WTC11 (cell line): ENCODE results near the gene CEBPE. TPM values are rescaled to one million over a fixed set of nuclear protein-coding genes. Genes with fewer than 3 reads are reported as not detected.

Experiments used
- ATAC-seq: fragments of 200-7000 bp; cut with Tn5 transposase; 2 replicates; pipeline ENCODE4 v1.10.0; 2021; ENCODE audit warnings: mild to moderate bottlenecking, moderate library complexity
- CTCF ChIA-PET: fragments of 300-600 bp; sonication (Branson Sonifier 250); formaldehyde crosslinking; loops from one replicate; lab custom pipeline; 2021; ENCODE audit warnings: antibody characterized with exemption; lab: Charles Lee
- POLR2A ChIA-PET: fragments of 350-600 bp; sonication (Branson Sonifier 250); formaldehyde crosslinking; loops from one replicate; lab custom pipeline; 2021; ENCODE audit warnings: antibody characterized with exemption; lab: Charles Lee
- DNase-seq: peaks from one replicate; pipeline ENCODE4 v3.0.0; 2021; ENCODE audit warnings: low spot score
- H3K27ac Mint-ChIP-seq: 2 replicates; pipeline ENCODE4 v1.8.0; 2021; ENCODE audit warnings: mixed read lengths
- H3K27me3 Mint-ChIP-seq: 2 replicates; pipeline ENCODE4 v1.8.0; 2021; ENCODE audit warnings: low read depth, mild to moderate bottlenecking, moderate library complexity, mixed read lengths
- H3K36me3 Mint-ChIP-seq: 2 replicates; pipeline ENCODE4 v1.8.0; 2021; ENCODE audit warnings: mixed read lengths
- H3K4me1 Mint-ChIP-seq: 2 replicates; pipeline ENCODE4 v1.8.0; 2022; ENCODE audit warnings: mixed read lengths
- H3K4me3 Mint-ChIP-seq: 2 replicates; pipeline ENCODE4 v1.8.0; 2021; ENCODE audit warnings: mild to moderate bottlenecking, moderate library complexity, mixed read lengths
- H3K9me3 Mint-ChIP-seq: 2 replicates; pipeline ENCODE4 v1.8.0; 2021; ENCODE audit warnings: mixed read lengths
- ARID4B ChIP-seq: sonication (generic); formaldehyde crosslinking; IDR thresholded peaks from 2 replicates; pipeline ENCODE4 v1.8.0; 2023; ENCODE audit warnings: missing genetic modification reagents, mild to moderate bottlenecking, borderline replicate concordance
- CTCF ChIP-seq: fragments of 200-600 bp; IDR thresholded peaks from 2 replicates; pipeline ENCODE4 v1.8.0; 2022; ENCODE audit warnings: antibody characterized with exemption
- FOXP1 ChIP-seq: sonication (generic); formaldehyde crosslinking; IDR thresholded peaks from 2 replicates; pipeline ENCODE4 v1.8.0; 2022; ENCODE audit warnings: missing genetic modification reagents, mild to moderate bottlenecking, moderate library complexity, borderline replicate concordance
- HMGXB4 ChIP-seq: sonication (generic); formaldehyde crosslinking; IDR thresholded peaks from 2 replicates; pipeline ENCODE4 v1.8.1; 2023; ENCODE audit warnings: mild to moderate bottlenecking, moderate library complexity, missing genetic modification reagents
- MLX ChIP-seq: sonication (generic); formaldehyde crosslinking; IDR thresholded peaks from 2 replicates; pipeline ENCODE4 v1.8.1; 2023; ENCODE audit warnings: mild to moderate bottlenecking, missing genetic modification reagents, moderate library complexity
- NR1H2 ChIP-seq: sonication (generic); formaldehyde crosslinking; IDR thresholded peaks from 2 replicates; pipeline ENCODE4 v1.9.0; 2021; ENCODE audit warnings: mild to moderate bottlenecking, moderate library complexity, missing genetic modification reagents
- NR2C2 ChIP-seq: sonication (generic); formaldehyde crosslinking; IDR thresholded peaks from 2 replicates; pipeline ENCODE4 v1.8.0; 2022; ENCODE audit warnings: mild to moderate bottlenecking, missing genetic modification reagents
- ZNF423 ChIP-seq: fragments of 250-450 bp; sonication (Bioruptor Pico); IDR thresholded peaks from 2 replicates; pipeline ENCODE4 v2.1.2; 2022; ENCODE audit warnings: mild to moderate bottlenecking, moderate library complexity
- total RNA-seq: library from RNA; stranded (reverse); gene quantifications from 3 replicates; pipeline ENCODE4 v1.2.3, GENCODE V29; 2021

The CEBPE gene
- total RNA-seq, 1 experiment from 2014 or later = not detected

- TF ChIP-seq CTCF (no peak), NR1H2 (CRISPR knock-in tag) (no peak)
Observed at GRCh38 chr14:23101986-23102625, 16.9 kb downstream of the CEBPE start (continued).

- ATAC-seq (no peak), DNase-seq (no peak)
- POLR2A ChIA-PET = no interaction called here
- H3K36me3 Mint-ChIP-seq = peaks cover 24% of the 10 kb centered on the region
- peaks cover 15% of the 10 kb centered on the region for H3K27me3 Mint-ChIP-seq
- peaks cover 60% of the 10 kb centered on the region for H3K4me1 Mint-ChIP-seq
- no peak overlapping the region for H3K27ac Mint-ChIP-seq
- no peak overlapping the region for H3K4me3 Mint-ChIP-seq
- no peak for TF ChIP-seq HMGXB4 (CRISPR knock-in tag)
- TF ChIP-seq FOXP1 = no peak
- TF ChIP-seq, all 79 proteins: peak for 0
- CTCF ChIA-PET = interaction anchor here (0.8 to 6.9 kb wide), 5 partner anchors 8 to 44 kb away, joined by 3 to 43 read pairs (median 3); no protein-coding TSS in a partner anchor
- H3K9me3 Mint-ChIP-seq = no peaks in the 10 kb centered on the region
Observed at GRCh38 chr14:23101213-23101970, 17.7 kb downstream of the CEBPE start.

GRCh38 chr14:23099212-23099861 lies 19.7 kb downstream of the CEBPE start:
- no peak for DNase-seq
- Mint-ChIP-seq H3K4me1 (peaks cover 46% of the 10 kb centered on the region), H3K27ac (0 out of 2 replicates have a peak overlapping the region, but pooled peaks have one; percentile 23), H3K36me3 (peaks cover 24% of the 10 kb centered on the region), H3K4me3 (no peak overlapping the region), H3K27me3 (peaks cover 11% of the 10 kb centered on the region), H3K9me3 (no peaks in the 10 kb centered on the region)
- no peak for ATAC-seq
- ChIA-PET POLR2A (no interaction called here), CTCF (interaction anchor here (0.7 to 6.9 kb wide), 7 partner anchors 13 to 280 kb away, joined by 3 to 43 read pairs (median 5); no protein-coding TSS in a partner anchor)
- TF ChIP-seq NR2C2 = no peak
- TF ChIP-seq ARID4B = no peak
- TF ChIP-seq MLX = no peak
- no peak for TF ChIP-seq ZNF423 (CRISPR knock-in tag)
